ENCODE measurements around the gene GALNT5.
A peak's percentile ranks its signal among the peaks of the same experiment; 100 is the strongest.

Gene GALNT5

DNA sequence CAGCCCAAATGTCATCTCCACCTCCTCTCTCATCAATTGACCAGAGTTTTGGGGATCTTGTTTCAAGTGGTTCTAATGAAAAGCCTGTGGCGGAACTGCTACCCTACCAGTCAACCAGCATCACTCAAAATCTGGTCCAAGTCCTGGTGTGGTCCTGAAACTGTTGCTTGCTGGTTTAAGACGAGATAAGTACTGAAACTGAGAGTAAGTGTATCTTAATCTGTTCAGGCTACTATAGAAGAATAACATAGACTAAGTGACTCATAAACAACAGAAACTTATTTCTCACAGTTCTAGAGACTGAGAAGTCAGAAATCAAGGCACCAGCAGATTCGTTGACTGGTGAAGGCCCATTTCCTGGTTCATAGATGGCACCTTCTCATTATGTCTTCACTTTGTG is 879 bp upstream of the GALNT5 start:
- no peak overlapping the region for H3K4me3 ChIP-seq (ENCODE audit: low read depth, low read length)
- TF ChIP-seq, protein P1, sequence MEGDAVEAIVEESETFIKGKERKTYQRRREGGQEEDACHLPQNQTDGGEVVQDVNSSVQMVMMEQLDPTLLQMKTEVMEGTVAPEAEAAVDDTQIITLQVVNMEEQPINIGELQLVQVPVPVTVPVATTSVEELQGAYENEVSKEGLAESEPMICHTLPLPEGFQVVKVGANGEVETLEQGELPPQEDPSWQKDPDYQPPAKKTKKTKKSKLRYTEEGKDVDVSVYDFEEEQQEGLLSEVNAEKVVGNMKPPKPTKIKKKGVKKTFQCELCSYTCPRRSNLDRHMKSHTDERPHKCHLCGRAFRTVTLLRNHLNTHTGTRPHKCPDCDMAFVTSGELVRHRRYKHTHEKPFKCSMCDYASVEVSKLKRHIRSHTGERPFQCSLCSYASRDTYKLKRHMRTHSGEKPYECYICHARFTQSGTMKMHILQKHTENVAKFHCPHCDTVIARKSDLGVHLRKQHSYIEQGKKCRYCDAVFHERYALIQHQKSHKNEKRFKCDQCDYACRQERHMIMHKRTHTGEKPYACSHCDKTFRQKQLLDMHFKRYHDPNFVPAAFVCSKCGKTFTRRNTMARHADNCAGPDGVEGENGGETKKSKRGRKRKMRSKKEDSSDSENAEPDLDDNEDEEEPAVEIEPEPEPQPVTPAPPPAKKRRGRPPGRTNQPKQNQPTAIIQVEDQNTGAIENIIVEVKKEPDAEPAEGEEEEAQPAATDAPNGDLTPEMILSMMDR (IDR thresholded peaks at IDR 0.05; ENCODE audit: low read depth, low read length, missing control alignments): no peak
- DNase-seq (ENCODE audit: low read depth): no peak
- in situ Hi-C loops (cut with HindIII; ENCODE audit: low sequenced_read_pairs): no loop called here

DNA sequence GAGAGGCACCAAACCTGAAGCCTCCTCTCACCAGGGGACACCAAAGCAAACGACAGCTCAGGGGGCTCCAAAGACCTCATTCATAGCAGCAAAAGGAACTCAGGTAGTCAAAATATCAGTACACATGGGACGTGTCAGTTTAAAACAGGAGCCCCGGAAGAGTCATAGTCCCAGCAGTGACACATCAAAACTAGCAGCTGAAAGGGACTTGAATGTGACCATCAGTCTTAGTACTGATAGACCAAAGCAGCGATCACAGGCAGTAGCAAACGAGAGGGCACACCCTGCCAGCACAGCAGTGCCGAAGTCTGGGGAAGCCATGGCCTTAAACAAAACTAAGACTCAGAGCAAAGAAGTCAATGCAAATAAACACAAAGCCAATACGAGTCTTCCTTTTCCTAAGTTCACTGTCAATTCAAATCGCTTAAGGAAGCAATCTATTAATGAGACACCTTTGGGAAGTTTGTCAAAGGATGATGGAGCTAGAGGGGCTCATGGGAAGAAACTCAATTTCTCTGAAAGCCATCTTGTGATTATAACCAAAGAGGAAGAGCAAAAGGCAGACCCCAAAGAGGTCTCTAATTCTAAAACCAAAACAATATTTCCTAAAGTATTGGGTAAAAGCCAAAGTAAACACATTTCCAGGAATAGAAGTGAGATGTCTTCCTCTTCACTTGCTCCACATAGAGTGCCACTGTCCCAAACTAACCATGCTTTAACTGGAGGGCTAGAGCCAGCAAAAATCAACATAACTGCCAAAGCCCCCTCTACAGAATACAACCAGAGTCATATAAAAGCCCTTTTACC is 1.2 kb downstream of the GALNT5 start:
- TF ChIP-seq, protein P1 (IDR thresholded peaks at IDR 0.05; ENCODE audit: low read depth, low read length, missing control alignments): no peak
- peak overlapping the region; percentile 38 for H3K4me3 ChIP-seq (ENCODE audit: low read depth, low read length)

DNA sequence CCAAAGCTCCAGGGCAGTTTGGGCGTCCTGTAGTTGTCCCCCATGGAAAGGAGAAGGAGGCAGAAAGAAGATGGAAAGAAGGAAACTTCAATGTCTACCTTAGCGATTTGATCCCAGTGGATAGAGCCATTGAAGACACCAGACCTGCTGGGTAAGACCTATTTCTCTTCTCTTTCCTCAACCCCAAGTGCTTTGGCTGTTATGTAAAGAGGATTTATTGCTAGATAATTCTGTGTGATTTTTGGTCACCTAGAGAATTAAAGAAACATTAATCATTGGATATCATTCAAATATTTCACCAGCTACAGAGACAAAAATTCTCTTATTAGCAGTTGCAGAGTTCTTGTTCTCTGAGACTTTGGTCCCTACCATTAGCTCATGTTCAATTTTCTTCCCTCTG is 1.9 kb downstream of the GALNT5 start:
- TF ChIP-seq, protein P1 (IDR thresholded peaks at IDR 0.05; ENCODE audit: low read depth, low read length, missing control alignments): no peak
- no peak for DNase-seq (ENCODE audit: low read depth)
- in situ Hi-C loops (cut with HindIII; ENCODE audit: low sequenced_read_pairs): no loop called here
- no peak overlapping the region for H3K4me3 ChIP-seq (ENCODE audit: low read depth, low read length)

More for the DNA sequence above, 1.2 kb downstream of the GALNT5 start:
- in situ Hi-C loops (cut with HindIII; ENCODE audit: low sequenced_read_pairs): no loop called here
- no peak for DNase-seq (ENCODE audit: low read depth)

DNA sequence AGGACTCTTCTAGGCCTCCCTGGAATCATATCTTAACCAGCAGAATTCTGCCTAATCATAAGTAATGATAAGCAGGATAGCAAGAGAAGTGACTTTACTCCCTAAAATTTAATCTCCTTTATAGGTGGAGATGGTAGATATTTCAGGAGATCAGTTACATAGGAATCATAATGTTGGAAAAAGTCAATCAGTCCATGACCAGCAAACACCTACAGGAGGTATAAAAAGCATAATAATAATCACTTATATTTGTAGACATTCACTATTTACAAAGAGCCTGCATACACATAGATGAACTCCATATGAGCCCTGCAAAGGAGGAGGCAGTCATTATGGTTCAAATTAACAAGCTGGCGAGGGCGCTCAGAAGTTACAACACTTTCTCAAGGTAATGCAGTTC is 2.5 kb downstream of the GALNT5 start:
- DNase-seq (ENCODE audit: low read depth): no peak
- TF ChIP-seq, protein P1 (IDR thresholded peaks at IDR 0.05; ENCODE audit: low read depth, low read length, missing control alignments): no peak
- no peak overlapping the region for H3K4me3 ChIP-seq (ENCODE audit: low read depth, low read length)
- in situ Hi-C loops (cut with HindIII; ENCODE audit: low sequenced_read_pairs): no loop called here

DNA sequence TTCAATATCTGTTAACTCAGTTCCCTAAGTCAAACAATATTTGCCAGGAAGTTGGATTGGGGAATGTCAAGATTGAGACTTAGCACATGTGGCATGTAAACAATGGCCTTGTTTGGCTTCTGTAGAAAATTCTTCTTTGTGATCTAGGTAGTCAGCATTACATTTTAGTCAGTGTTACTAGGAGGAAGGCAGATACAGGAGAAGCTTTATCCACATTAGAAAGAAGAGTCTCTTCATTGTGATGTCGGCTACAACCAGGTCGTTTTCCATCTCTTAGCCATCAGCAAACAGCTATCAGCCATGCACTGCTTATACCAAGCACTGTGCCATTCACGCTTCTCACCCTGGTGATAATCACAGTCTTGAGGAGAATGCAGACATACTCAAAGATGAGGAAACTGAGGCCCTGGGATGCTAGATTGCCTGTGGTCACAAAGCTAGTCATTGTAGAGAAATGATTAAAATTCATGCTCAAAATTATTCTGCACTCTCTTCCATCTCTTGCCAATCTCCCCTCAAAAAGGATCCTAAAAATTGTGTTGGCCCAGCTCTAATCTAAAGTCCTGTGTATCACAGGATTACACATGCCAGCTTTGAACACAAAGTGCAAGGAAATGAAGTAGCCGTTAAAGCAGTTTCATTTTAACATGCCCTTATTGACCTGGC is 3.2 kb downstream of the GALNT5 start:
- no peak overlapping the region for H3K4me3 ChIP-seq (ENCODE audit: low read depth, low read length)
- no peak for DNase-seq (ENCODE audit: low read depth)
- in situ Hi-C loops (cut with HindIII; ENCODE audit: low sequenced_read_pairs): no loop called here
- TF ChIP-seq, protein P1 (IDR thresholded peaks at IDR 0.05; ENCODE audit: low read depth, low read length, missing control alignments): no peak

DNA sequence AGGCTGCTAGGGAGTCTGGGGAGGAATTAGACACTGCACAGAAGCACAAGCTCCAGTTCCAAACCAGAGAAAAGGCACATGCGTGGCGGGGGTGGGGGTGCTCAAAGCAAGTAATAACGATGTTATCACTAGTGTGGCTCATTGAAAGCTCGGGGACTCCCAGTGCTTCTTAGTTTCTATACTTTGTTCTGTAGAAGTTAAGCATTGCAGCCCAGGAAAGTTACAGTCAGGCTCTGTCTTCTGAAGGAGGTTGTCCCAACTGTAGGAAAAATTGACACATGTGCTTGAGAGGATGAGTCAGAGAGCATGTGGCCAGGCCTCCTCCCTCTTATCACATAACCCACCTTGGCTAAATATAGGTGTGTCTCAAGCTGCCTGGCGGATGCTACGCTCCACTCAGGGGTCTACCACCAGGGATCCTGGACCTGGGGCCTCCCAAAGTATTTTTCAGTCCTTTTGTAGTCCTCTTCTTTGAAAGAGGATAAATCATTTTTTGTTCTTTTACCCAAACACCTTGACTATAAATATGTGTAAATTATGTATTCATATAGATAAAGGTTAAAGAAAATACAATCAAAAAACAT is 3.8 kb downstream of the GALNT5 start:
- in situ Hi-C loops (cut with HindIII; ENCODE audit: low sequenced_read_pairs): no loop called here
- no peak for DNase-seq (ENCODE audit: low read depth)
- no peak overlapping the region for H3K4me3 ChIP-seq (ENCODE audit: low read depth, low read length)
- TF ChIP-seq, protein P1 (IDR thresholded peaks at IDR 0.05; ENCODE audit: low read depth, low read length, missing control alignments): no peak

All from astrocyte of the cerebellum (primary cell).